RWPE1 (cell line): ENCODE measurements around the gene ILK.

ENCODE experiments used
- CTCF ChIA-PET: fragments of 350-600 bp; sonication (Branson Sonifier 250); formaldehyde crosslinking; extraction: SDS; loops from one replicate; lab custom pipeline; 2021; lab: Yijun Ruan, JAX
- POLR2A ChIA-PET: fragments of 400-600 bp; formaldehyde crosslinking; extraction: SDS; loops from one replicate; lab custom pipeline; 2020; ENCODE audit warnings: antibody characterized with exemption; ENCODE audit not compliant: low non-redundant PET; lab: Yijun Ruan, JAX
- DNase-seq: peaks from one replicate; pipeline ENCODE4 v3.0.0; 2012; ENCODE audit warnings: low spot score
- H3K27ac ChIP-seq: fragments of 450-650 bp; 2 replicates; pipeline ENCODE4 v1.5.1; 2017
- TF ChIP-seq, protein P1 (sequence below): fragments of 450-650 bp; conservative IDR thresholded peaks from 2 replicates; pipeline ENCODE4 v1.5.1; 2017; ENCODE audit warnings: low read depth, mild to moderate bottlenecking

ILK gene

DNA sequence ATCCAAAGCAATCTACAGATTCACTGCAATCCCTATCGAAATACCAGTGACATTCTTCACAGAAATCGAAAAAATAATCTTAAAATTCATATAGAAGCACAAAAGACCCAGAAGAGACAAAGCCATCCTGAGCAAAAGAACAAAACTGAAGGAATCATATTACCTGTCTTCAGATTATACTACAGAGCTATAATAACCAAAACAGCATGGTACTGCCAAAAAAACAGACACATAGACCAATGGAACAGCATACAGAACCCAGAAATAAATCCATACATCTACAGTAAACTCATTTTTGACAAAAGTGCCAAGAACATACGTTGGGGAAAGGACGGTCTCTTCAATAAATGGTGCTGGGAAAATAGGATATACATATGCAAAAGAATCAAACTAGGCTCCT is 19.0 kb upstream of the ILK start:
- no peak for DNase-seq
- ChIA-PET CTCF (interaction anchor here (0.6 kb wide), 1 partner anchor 279 kb away, joined by 3 read pairs; no protein-coding TSS in a partner anchor), POLR2A (no interaction called here)
- TF ChIP-seq, protein P1, sequence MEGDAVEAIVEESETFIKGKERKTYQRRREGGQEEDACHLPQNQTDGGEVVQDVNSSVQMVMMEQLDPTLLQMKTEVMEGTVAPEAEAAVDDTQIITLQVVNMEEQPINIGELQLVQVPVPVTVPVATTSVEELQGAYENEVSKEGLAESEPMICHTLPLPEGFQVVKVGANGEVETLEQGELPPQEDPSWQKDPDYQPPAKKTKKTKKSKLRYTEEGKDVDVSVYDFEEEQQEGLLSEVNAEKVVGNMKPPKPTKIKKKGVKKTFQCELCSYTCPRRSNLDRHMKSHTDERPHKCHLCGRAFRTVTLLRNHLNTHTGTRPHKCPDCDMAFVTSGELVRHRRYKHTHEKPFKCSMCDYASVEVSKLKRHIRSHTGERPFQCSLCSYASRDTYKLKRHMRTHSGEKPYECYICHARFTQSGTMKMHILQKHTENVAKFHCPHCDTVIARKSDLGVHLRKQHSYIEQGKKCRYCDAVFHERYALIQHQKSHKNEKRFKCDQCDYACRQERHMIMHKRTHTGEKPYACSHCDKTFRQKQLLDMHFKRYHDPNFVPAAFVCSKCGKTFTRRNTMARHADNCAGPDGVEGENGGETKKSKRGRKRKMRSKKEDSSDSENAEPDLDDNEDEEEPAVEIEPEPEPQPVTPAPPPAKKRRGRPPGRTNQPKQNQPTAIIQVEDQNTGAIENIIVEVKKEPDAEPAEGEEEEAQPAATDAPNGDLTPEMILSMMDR: no peak
- H3K27ac ChIP-seq: no peak overlapping the region

DNA sequence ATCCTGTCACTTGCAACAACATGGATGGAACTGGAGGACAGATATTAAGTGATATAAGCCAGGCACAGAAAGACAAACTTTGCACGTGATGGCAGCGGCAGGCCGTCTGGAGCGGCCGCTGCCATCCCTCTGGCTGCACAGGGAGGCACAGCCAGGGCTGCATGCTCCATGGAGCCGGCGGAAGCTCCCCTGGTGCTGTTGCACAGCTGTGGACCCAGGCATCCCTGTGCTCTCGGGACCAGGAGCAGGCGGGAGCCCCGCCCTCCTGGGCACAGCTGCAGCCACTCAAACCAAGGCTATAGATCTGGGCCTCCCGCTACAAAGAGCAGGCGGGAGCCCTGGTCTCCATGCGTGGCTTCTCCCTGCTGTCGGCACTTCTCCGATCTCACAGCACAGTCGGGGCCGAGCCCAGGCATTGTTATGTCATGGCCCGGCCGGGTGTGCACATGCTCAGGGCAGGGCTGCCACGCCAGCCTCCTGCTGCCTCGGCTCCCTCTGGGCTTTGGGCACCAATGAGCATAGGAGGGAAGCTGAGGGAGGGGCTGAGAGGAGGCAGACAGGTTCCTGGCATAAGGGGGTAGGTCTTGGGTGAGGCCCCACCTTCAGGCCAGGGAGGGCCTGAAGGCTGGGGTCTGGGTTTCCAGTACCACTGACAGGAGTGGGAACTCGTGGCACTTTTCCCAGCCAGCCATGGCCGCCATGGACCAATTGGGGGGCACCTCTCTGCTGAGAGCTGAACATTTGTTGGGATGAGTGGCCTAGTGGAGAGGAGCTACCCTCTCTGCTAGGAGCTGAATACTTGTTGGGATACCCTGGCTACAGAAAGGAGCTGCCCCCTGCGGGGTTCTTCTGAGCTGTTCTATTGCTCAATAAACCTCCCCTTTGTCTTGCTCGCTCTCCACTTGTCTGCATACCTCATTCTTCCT is 16.9 kb upstream of the ILK start:
- POLR2A ChIA-PET: no interaction called here
- CTCF ChIA-PET: interaction anchor here (1.2 kb wide), 1 partner anchor 56 kb away, joined by 4 read pairs; no protein-coding TSS in a partner anchor
- DNase-seq: no peak
- TF ChIP-seq, protein P1: no peak
- no peak overlapping the region for H3K27ac ChIP-seq

DNA sequence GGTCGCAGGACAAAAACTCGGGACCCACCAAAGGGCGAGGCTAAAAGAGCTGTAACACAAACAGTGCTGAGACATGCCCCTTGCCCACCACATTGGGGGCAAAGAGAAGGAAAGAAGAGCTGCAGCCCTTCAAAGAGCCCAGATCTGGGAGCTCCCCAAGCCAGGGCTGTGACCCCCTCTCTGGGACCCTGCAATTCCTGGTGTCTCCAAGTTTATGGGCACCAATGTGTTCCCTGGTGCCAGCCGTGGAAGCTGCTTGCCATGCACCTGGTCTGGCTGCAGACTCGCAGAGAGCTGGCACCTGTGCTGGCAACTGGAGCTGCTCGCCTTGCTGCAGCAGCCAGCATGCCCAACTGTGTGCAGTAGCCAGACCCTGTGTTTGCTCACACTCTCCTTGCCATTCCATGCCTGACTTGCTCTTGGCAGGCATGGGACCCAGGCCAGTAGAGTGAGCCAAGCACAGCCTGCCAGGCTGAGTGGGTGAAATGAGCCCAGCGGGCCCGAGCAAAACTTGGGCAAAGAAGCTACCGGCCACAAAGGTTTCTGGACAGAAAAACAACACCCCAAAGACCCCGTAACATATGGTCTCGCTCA is 16.1 kb upstream of the ILK start:
- H3K27ac ChIP-seq: no peak overlapping the region
- TF ChIP-seq, protein P1: no peak
- ChIA-PET POLR2A (no interaction called here), CTCF (interaction anchor here (1.2 kb wide), 1 partner anchor 56 kb away, joined by 4 read pairs; no protein-coding TSS in a partner anchor)
- no peak for DNase-seq

DNA sequence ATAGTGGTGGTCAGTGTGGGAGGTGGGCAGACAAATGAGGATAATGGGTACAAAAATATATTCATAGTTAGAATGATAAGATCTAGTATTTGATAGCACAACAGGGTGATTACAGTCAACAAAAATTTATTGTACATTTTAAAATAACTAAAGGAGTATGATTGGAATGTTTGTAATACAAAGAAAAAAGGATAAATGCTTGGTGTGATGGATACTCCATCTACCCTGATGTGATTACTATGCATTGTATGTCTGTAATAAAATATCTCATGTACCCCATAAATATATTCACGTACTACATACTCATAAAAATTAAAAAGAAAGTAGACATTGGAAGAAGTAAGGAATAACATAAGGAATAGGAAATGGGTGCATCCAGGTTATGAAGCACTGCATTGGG is 15.6 kb upstream of the ILK start:
- TF ChIP-seq, protein P1: no peak
- POLR2A ChIA-PET: no interaction called here
- no peak for DNase-seq
- CTCF ChIA-PET: interaction anchor here (1.2 kb wide), 1 partner anchor 57 kb away, joined by 4 read pairs; no protein-coding TSS in a partner anchor
- no peak overlapping the region for H3K27ac ChIP-seq

DNA sequence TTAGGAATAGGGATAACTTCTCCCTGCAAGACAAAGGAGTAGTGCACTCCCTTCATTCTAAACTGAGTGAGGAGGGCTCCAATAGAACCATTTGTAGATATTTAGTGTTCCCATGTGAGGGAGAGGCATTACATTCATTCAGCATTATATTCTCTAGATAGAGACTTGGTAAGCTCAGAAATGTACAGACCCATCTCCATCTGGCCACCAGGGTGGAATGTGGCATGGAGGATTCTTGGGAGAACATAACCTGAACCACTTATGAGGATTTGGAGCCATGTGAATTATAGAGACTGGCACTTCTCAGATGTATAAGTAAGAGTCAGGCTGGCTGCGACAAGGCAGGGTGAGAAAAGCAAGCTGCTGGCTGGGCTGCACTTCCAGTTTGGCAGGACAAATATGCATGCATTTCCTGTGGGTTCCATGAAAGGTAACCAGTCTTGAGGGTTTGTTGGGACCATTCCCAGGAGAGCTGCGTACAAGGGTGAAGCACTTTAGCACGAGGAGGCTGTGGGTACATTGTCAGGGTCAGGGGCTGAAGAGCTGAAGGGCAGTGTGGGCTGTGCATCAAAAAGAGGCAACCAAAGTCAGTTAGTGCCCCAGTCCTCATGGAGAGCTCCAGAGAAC is 9.3 kb upstream of the ILK start:
- ChIA-PET CTCF (interaction anchor here (0.6 to 0.7 kb wide), 3 partner anchors 28 to 306 kb away, joined by 3 to 6 read pairs (median 3); no protein-coding TSS in a partner anchor), POLR2A (no interaction called here)
- DNase-seq: no peak

More for the DNA sequence above, 9.3 kb upstream of the ILK start:
- no peak overlapping the region for H3K27ac ChIP-seq
- TF ChIP-seq, protein P1: no peak
